GM21367 (cell line): ENCODE results near the gene ANKS1B.
"Not testable (repeated sequence)": the region's sequence is repeated elsewhere in the genome, so short reads cannot be mapped to it uniquely, and the experiment has no call there.

ENCODE experiments used
- ATAC-seq: cut with Tn5 transposase; IDR thresholded peaks from one replicate; pipeline ENCODE4 v1.9.1; 2021; ENCODE audit not compliant: unreplicated experiment

The ANKS1B gene

GRCh38 chr12:99984271-99985128 lies at the start of gene ANKS1B:
TSS of gene ANKS1B (minus strand) at chr12:99984936. CDS start at chr12:99984237, 699 bp downstream.
- peak; percentile 60 for ATAC-seq

DNA sequence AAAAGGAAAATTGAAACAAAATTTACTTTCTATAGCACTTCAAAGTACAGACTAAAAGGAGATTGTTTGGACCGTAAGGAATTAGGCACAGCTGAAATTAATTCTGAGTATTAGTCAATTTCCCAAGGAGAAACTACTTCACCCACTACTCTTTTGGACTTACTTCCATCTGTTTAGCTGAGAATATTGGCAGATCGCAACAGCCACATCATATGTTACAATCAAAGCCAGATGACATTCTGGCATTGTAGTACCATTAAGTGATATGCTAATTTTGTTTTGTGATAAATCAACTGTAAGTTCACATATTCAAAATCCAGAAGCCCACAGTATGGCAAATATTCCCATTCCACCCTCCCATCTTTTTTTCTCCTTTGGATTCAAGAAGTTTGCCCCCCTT lies 47.1 kb upstream of the ANKS1B start:
- no peak for ATAC-seq

DNA sequence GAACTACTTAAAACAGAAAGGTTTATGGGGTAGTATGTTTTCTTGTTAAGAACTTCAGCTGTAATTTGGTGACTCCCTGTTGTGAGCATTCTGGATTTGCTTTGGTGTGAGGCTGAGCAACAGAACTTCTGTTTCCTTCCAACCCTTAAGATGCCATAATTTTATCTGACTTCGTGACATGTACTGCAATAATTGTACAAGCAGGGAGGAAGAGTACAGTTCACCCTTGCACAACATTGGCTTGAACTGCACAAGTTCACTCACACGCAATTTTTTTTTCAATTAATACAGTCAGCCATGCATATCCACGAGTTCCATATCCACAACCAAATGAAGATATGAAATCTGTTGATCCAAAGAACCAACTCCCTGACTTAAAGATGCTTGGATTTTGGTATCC lies 42.9 kb upstream of the ANKS1B start:
- ATAC-seq, result no peak

- no peak for ATAC-seq
Observed at GRCh38 chr12:100026241-100026640, 41.5 kb upstream of the ANKS1B start.

GRCh38 chr12:100024974-100025555 lies 40.3 kb upstream of the ANKS1B start:
- no peak for ATAC-seq

DNA sequence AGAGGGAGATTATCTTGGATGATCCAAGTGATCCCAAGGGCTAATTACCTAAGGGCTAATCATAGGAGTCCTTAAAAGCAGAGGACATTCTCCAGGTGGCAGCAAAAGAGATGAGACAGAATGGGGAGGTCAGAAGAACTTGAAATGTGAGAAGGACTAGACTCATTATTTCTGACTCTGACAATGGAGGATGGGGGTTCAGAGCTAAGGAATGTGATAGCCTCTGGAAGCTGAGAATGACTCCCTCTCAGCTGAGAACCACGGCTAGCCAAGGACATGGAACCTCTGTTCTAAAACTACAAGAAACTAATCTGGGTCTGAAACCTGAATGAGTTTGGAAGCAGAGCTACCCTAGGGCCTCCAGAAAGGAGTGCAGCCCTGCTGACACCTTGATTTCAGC lies 35.6 kb upstream of the ANKS1B start:
- no peak for ATAC-seq

- ATAC-seq, result no peak
Observed at GRCh38 chr12:100017056-100017455, 32.3 kb upstream of the ANKS1B start.

DNA sequence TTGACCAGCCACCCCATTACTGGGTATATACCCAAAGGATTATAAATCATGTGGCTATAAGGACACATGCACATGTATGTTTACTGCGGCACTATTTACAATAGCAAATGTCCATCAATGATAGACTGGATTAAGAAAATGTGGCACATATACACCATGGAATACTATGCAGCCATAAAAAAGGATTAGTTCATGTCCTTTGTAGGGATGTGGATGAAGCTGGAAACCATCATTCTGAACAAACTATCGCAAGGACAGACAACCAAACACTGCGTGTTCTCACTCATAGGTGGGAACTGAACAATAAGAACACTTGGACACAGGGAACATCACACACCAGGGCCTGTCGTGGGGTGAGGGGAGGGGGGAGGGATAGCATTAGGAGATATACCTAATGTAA lies 31.6 kb upstream of the ANKS1B start:
- not testable (repeated sequence) for ATAC-seq

DNA sequence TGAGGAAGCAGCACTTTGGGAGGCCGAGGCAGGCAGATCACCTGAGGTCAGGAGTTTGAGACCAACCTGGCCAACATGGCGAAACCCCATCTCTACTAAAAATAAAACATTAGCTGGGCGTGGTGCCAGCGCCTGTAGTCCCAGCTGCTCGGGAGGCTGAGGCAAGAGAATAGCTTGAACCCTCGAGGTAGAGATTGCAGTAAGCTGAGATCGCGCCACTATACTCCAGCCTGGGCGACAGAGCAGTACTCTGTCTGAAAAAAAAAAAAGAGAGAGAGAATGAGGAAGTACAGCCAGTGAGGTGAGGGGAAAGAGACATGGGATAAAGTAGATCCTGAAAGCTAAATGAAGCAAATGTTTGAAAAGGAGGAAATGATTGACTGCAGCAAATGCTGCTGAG lies 21.1 kb upstream of the ANKS1B start:
- ATAC-seq, result not testable (repeated sequence)

DNA sequence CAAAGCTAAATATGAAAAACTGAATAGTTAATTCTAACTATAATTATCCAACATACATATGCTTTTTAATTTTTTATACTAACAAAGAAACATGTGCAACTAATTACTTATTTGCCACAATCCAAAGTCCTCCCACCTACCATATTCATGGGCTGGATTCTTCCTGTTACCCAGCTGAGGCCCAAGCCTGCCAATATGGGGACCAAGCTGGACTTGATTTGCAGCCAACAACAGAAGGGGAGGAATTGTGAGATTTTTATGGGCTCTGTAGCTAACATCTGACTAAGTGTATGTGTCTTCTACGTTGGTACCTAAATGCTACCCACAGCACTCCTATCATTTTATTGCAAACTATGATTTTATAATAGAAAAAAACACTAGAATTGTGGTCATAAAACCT lies 13.1 kb upstream of the ANKS1B start:
- no peak for ATAC-seq

DNA sequence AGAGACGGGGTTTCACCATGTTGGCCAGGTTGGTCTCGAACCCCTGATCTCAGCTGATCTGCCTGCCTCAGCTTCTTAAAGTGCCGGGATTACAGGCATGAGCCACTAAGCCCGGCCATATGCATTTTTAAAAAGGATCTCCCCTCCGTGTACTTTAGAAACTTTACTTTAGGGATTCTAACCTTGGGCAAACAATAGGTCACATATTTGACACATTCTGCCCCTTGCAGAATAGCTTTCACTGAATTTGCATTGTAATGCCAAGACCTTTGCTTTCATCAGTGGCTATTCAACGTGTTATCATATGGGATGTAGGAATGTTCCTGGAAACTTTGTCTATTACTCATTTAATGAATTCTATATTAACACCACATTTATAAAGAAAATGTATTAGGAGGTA lies 11.4 kb upstream of the ANKS1B start:
- ATAC-seq, result no peak

- ATAC-seq, result no peak
Observed at GRCh38 chr12:99985631-99986030, 895 bp upstream of the ANKS1B start.

GRCh38 chr12:99985129-99985570 lies 414 bp upstream of the ANKS1B start:
- ATAC-seq, result peak; percentile 45

DNA sequence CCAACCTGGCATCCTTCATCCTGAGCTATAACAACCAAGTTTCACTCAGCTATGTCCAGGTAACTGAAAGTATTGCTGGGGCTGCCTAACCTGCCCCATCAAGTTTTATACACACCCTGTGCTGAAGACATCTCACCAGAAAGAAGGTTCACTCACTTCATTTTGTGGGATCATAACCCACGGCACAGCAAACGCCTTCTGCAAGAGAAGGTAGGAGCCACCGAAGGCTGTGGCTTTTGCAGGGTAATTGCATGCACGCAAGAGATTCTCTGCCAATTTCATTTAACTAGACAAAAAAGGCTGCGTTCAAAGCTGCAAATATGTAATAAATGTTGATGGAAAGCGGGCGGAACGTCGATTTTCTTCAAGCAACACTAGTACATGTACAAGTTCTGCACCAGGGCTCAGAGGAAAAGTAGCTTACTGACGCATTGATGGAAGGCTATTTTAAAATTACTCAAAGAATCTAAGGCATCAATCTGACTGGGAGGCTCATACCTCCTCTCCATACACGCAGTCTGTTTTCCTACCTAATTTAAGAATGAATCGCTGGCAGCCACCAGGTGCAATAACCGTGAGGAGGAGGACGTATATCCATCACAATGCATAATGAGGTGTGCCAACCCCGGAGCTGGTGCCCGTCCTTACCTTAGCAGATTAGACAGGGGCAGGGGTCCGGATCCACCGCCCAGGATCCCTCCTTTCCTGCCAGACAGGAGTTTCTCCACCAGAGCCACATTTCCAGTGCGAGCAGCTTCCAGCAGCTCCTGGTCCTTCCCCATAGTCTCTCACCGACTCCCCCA lies 1.1 kb downstream of the ANKS1B start:
- no peak for ATAC-seq

DNA sequence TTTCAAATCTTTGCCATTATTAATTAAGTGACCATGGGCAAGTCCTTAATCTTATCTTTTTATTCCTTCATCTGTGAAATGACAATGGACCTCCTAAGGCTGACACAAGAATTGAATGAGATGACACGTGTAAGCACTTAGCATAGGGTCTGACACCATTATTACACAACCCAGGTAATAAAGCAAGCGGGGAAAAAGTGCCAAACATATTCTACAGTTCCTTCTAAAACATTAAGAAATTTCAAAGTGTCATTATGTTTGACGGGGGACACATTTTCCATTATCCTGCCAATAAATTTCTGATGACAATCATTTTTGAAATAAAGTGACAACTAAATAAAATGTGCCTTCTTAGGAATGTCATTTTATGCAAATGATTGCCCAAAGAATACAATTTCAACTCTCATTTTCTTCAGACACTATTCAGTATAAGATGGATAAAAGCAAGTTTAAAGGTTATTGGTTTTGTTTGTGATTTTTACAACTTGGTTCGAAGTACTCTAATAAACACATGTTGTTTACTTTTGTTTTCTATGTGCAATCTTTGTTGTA lies 3.0 kb downstream of the ANKS1B start:
- ATAC-seq, result no peak

- ATAC-seq, result no peak
Observed at GRCh38 chr12:99979471-99979870, 5.3 kb downstream of the ANKS1B start.

GRCh38 chr12:99978152-99978551 lies 6.6 kb downstream of the ANKS1B start:
- no peak for ATAC-seq

GRCh38 chr12:99977550-99977949 lies 7.2 kb downstream of the ANKS1B start:
- ATAC-seq, result no peak

DNA sequence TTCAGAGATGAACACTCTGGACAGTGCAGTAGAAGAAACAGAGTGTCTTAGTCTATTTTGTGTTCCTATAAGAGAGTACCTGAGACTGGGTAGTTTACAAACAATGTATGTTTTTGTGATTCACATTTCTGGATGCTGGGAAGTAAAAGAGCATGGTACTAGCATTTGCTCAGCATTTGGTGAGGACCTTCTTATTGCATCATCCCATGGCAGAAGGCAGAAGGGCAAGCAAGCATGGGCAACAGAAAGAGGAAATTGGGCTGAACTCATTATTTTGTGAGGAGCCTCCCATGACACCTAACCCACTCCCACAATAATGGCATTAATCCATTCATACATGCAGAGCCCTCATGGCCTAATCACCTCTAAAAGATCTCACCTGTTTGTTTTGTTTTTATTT lies 8.0 kb downstream of the ANKS1B start:
- ATAC-seq, result no peak

DNA sequence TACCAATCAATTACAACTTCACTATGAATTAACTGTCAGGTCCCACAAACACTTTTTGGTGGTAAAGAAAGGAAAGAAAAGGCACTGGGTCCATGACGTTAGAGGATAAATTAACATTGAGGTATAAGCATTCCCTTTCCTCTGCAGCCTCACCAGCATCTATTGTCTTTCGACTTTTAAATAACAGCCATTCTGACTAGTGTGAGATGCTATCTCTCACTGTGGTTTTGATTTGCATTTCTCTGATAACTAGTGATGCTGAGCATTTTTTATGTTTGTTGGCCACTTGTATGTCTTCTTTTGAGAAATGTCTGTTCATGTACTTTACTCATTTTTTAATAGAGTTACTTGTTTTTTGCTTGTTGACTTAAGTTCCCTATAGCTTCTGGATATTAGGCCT lies 9.4 kb downstream of the ANKS1B start:
- no peak for ATAC-seq

- no peak for ATAC-seq
Observed at GRCh38 chr12:99974146-99974545, 10.6 kb downstream of the ANKS1B start.
